ENCODE data around the gene CPLX1.

DNA sequence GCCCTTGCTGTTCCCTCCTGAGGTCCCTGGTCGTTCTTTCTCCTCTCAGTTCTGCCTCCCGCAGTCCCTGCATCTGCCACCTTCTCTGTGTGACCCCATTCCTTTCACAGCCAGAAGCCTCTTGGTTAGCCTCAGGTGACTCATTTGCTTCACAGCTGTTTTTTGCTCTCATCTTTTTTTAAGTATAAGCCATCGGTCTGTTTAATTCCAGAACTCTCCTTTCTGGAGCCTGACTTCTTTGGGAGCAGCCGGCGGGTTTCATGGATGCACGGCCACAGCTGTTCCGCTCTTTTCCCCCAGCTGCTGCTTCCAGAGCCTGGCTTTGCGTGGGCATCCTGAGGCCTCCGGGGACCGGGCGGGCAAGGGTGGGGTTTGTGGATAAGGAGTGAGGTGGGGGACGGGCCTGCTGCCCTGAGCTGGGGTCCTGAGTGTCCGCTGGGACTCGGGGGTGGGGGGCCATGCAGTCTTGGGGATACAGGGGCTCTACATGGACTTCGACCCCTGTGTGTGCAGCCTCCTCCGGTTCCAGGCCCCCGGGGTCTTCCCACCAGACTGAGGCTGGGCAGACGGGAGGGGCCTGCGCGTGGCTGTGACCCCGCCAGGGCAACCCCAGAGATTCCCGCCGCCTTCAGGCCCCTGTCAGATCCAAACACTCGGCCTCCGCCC, 73.6 kb downstream of the CPLX1 start:
- TF ChIP-seq, protein P1, sequence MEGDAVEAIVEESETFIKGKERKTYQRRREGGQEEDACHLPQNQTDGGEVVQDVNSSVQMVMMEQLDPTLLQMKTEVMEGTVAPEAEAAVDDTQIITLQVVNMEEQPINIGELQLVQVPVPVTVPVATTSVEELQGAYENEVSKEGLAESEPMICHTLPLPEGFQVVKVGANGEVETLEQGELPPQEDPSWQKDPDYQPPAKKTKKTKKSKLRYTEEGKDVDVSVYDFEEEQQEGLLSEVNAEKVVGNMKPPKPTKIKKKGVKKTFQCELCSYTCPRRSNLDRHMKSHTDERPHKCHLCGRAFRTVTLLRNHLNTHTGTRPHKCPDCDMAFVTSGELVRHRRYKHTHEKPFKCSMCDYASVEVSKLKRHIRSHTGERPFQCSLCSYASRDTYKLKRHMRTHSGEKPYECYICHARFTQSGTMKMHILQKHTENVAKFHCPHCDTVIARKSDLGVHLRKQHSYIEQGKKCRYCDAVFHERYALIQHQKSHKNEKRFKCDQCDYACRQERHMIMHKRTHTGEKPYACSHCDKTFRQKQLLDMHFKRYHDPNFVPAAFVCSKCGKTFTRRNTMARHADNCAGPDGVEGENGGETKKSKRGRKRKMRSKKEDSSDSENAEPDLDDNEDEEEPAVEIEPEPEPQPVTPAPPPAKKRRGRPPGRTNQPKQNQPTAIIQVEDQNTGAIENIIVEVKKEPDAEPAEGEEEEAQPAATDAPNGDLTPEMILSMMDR (conservative IDR thresholded peaks at IDR 0.05 in 1 of 2, IDR thresholded peaks at IDR 0.05 in 1 of 2; ENCODE audit: low read depth in 1 of 2, low read length in 2 of 2), result no peak
- no peak for TF ChIP-seq EZH2 (IDR thresholded peaks at IDR 0.05; ENCODE audit: low read length, missing control alignments)
